Measurements from ENCODE around the gene HMGXB4.

- TF ChIP-seq POLR2AphosphoS5 (IDR thresholded peaks at IDR 0.05): no peak
- TF ChIP-seq CTCF (IDR thresholded peaks at IDR 0.05): no peak
- TF ChIP-seq EP300 (IDR thresholded peaks at IDR 0.05; ENCODE audit: low read depth): no peak
Observed at GRCh38 chr22:35343664-35344550, 86.6 kb downstream of the HMGXB4 start.
